Fibroblast of pulmonary artery (primary cell): ENCODE results near the gene FAM124B.

Source experiments
- DNase-seq: peaks from one replicate; pipeline ENCODE4 v3.0.0-alpha.2; 2010; ENCODE audit warnings: low read depth
- H3K4me3 ChIP-seq: replicated peaks from 2 replicates; pipeline ENCODE4 v1.5.1; 2011; ENCODE audit warnings: low read depth, mild to moderate bottlenecking, control low read depth, low read length, moderate library complexity
- TF ChIP-seq, protein P1 (sequence below): IDR thresholded peaks from 2 replicates; pipeline ENCODE4 v1.5.1; 2011; ENCODE audit warnings: mild to moderate bottlenecking, control low read depth, low read length, inconsistent platforms; ENCODE audit errors: missing control alignments

Gene FAM124B

DNA sequence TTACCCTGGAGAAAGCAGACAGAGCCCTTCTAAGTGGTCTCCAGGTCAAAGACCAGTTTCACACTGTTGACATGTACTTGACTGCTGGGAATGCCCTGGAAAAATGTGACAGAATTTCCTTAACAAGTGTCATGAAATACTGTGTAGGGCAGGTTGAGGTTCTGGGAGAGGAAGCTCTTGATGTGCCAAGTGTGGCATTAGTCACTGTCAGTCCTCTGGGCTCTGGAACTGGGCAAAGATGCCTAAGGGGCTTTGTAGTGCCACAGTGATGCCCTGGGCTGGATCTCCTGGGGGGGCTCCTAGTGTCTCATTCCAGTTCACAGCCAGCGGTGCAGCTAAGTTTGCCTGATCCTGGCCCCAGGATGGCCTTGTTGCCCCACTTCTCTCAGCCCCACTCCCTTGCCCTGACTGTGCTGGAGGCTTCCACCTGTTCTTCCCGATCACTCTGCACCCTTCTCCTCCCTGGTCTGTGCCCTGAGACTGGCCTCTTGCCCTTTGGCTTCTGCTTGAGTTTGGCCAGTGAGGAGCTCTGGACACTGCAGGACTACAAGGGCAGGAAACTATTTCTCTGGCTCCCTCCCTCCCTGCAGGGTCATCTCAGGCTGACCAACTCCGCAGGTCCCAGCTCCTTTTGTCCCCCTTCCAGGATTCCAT, 27.0 kb upstream of the FAM124B start:
- no peak for DNase-seq
- H3K4me3 ChIP-seq, result no peak overlapping the region
- TF ChIP-seq, protein P1, sequence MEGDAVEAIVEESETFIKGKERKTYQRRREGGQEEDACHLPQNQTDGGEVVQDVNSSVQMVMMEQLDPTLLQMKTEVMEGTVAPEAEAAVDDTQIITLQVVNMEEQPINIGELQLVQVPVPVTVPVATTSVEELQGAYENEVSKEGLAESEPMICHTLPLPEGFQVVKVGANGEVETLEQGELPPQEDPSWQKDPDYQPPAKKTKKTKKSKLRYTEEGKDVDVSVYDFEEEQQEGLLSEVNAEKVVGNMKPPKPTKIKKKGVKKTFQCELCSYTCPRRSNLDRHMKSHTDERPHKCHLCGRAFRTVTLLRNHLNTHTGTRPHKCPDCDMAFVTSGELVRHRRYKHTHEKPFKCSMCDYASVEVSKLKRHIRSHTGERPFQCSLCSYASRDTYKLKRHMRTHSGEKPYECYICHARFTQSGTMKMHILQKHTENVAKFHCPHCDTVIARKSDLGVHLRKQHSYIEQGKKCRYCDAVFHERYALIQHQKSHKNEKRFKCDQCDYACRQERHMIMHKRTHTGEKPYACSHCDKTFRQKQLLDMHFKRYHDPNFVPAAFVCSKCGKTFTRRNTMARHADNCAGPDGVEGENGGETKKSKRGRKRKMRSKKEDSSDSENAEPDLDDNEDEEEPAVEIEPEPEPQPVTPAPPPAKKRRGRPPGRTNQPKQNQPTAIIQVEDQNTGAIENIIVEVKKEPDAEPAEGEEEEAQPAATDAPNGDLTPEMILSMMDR, result no peak

DNA sequence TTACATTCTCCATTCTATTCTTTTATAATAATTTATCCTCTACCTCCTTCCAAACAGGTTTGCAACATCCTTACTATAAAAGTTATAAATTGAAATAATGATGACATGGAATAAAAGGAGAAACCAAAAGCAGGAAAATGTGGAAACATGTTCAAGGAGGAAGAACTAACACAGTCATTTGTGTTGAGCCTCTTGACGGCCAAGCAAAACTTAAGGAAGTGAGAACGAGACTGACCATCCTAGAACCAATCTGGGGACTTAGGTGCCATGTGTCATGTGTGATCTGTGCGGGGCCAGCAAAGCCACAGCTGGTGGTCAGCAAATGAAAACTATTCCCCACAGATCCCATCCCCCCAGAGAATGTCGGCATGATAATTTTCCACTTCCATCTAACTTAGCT, 25.6 kb upstream of the FAM124B start:
- H3K4me3 ChIP-seq, result no peak overlapping the region
- TF ChIP-seq, protein P1, result no peak
- no peak for DNase-seq

DNA sequence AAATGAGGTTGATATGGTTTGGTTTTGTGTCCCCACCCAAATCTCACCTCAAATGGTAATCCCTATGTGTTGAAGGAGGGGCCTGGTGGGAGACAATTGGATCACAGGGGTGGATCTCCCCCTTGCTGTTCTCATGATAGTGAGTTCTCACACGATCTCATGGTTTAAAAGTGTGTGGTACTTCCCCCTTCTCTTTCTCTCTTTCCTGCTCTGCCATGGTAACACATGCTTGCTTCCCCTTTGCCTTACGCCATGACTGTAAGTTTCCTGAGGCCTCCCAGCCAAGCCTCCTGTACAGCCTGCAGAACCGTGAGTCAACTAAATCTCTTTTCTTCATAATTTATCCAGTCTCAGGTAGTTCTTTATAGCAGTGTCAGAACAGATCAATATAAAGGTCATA, 24.7 kb upstream of the FAM124B start:
- TF ChIP-seq, protein P1, result no peak
- no peak for DNase-seq
- H3K4me3 ChIP-seq, result no peak overlapping the region

DNA sequence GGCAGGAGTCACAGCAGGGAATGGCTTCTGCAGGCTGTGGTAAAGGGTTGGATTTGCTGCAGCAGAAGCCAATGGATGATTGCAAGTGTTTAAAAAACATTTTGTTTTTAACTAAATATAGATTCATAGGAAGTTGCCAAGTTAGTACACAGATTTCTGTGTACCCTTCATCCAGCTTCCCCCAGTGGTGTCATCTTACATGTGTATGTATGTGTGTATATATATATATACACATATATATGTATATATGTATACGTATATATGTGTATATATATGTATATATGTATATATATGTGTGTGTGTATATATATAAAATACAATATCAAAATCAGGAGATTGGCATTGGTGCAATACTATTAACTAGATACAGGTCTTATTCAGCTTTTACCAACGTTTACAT, 19.2 kb upstream of the FAM124B start:
- DNase-seq, result no peak
- TF ChIP-seq, protein P1, result no peak
- H3K4me3 ChIP-seq, result no peak overlapping the region

DNA sequence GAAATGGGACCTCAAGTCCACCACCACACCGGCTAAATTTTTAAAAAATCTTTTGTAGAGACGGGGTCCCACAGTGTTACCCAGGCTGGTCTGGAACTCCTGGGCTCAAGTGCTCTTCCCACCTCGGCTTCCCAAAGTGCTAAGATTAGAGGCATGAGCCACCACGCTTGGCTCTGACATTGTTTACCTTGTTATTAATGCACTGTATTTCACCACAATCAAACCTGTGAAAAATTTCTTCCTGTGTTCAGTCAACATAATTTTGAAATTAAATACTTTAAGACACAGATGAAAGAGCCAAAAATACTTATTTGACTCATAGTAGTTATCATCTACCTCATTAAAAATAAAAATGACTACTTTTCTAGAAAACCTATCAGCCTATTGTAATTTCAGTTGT, 16.0 kb upstream of the FAM124B start:
- no peak for DNase-seq
- TF ChIP-seq, protein P1, result no peak
- H3K4me3 ChIP-seq, result no peak overlapping the region

DNA sequence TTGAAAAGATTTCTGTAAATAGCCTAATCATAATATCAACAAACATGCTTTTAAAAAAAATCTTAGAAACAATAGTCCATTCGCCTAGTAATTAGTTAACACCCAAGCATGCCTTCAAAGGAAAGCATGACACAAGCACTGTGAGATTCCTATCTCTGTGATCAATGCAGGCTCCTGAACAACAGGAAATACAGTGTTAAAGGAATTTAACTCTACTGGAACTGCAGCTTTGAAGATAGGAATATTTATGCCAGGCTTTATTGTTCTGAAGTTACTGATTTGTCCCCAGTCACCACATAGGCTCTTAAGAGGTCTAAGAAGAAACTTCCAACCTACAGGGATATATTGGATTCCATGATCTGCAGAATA, 15.4 kb upstream of the FAM124B start:
- no peak for DNase-seq
- TF ChIP-seq, protein P1, result no peak

DNA sequence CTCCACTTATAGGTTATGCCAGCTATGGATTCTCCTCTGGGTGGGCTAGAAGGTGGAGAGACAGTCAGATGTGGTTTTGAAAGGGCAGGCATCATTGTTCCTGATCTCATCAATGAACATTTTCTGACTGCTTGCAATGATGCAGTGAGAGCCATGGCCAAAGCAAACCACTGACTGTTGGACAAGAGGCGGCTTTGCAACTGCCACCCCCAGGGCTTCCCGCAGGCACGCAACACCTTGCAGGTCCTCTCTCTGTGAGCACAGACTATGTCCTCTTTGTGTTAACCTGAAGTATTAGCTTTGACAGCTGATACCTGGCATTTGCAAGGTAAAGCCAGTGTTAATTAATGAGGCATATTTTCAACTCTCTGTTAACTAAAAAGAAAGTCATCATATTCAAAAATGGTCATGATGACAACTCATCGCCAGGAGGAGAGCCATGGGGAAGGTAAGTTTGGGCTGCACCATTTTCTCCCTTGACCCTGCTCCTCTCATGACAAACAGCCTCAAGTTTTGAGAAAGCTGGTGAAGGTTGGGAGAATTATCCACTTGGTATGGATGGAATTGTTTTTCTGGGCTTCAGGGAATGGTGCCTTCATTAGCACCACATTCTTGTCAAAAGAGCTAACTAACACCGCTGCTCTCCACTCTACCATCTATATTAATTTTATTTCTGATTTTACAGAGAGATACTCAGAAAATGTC, 14.9 kb upstream of the FAM124B start:
- no peak overlapping the region for H3K4me3 ChIP-seq
- DNase-seq, result no peak
- TF ChIP-seq, protein P1, result no peak

More for the DNA sequence above, 15.4 kb upstream of the FAM124B start:
- no peak overlapping the region for H3K4me3 ChIP-seq
